Kidney (tissue), 14 donors: ENCODE measurements around the gene SDK1. TPM values are rescaled to one million over a fixed set of nuclear protein-coding genes. Genes with fewer than 3 reads are reported as not detected.
A peak's percentile ranks its signal among the peaks of the same experiment; 100 is the strongest.

Experiments
- DNase-seq, 5 donors: peaks; one replicate each; pipeline ENCODE4 v3.0.0-alpha.2; 2013 to 2020
- FAIRE-seq: peaks from 2 replicates; lab custom pipeline; 2012; peaks lifted over from hg19 to GRCh38; lab: Jason Lieb, UNC
- H3K27ac ChIP-seq, 2 donors: one replicate each; pipeline ENCODE4 v1.7.0; 2013; ENCODE audit warnings: low read depth in 2 of 2, low read length in 2 of 2, inconsistent platforms in 1 of 2
- H3K27me3 ChIP-seq: one replicate; pipeline ENCODE4 v1.7.1; 2013; ENCODE audit warnings: low read length, inconsistent platforms; ENCODE audit not compliant: control insufficient read depth, insufficient read depth
- H3K36me3 ChIP-seq, 3 donors: one replicate each; pipeline versions ENCODE4 v1.7.0 to v1.7.1; 2013; ENCODE audit warnings: low read length in 3 of 3, control low read depth in 1 of 3, inconsistent platforms in 1 of 3; ENCODE audit not compliant: insufficient read depth in 3 of 3, control insufficient read depth in 2 of 3
- H3K4me1 ChIP-seq, 3 donors: one replicate each; pipeline versions ENCODE4 v1.7.0 to v1.7.1; 2013; ENCODE audit warnings: low read length in 3 of 3, inconsistent platforms in 1 of 3, low read depth in 1 of 3; ENCODE audit not compliant: control insufficient read depth in 2 of 3, insufficient read depth in 2 of 3
- H3K4me3 ChIP-seq, 3 donors: one replicate each; pipeline versions ENCODE4 v1.7.0 to v1.8.1; 2013; ENCODE audit warnings: low read length in 3 of 3, control low read depth in 1 of 3, inconsistent platforms in 1 of 3
- H3K9ac ChIP-seq, 3 donors: one replicate each; pipeline versions ENCODE4 v1.7.0 to v1.7.1; 2013; ENCODE audit warnings: low read length in 3 of 3, control low read depth in 1 of 3, inconsistent platforms in 1 of 3
- H3K9me3 ChIP-seq, 3 donors: one replicate each; pipeline versions ENCODE4 v1.7.0 to v1.7.1; 2013; ENCODE audit warnings: low read length in 3 of 3, control low read depth in 1 of 3, inconsistent platforms in 1 of 3; ENCODE audit not compliant: control insufficient read depth in 2 of 3, insufficient read depth in 1 of 3
- intact Hi-C: fragments of 100-400 bp; cut with DNase I; formaldehyde crosslinking; loops from one replicate; pipeline ENCODE4 v1.11.1; 2022
- polyA plus RNA-seq: library from polyadenylated mRNA; stranded (reverse); fragments of 350-450 nt; fragmentation: Illumina TruSeq; extraction: RNeasy Lipid Tissue Mini Kit (QIAGEN cat#74804); gene quantifications from one replicate; pipeline ENCODE4 v1.2.3, GENCODE V29; 2014; ENCODE audit warnings: low read depth, low replicate concordance; ENCODE audit not compliant: insufficient read depth
- total RNA-seq: library from RNA; stranded (reverse); fragmentation: NEBNext Ultra II Directional; extraction: Animal tissue kit (Norgen Biotek cat#: 25700); gene quantifications from one replicate; pipeline ENCODE4 v1.2.1, GENCODE V29; 2021
- TF ChIP-seq, protein P1 (sequence below): IDR thresholded peaks from 3 replicates; pipeline ENCODE4 v1.5.1; 2012; ENCODE audit warnings: mild to moderate bottlenecking, moderate library complexity, borderline replicate concordance; ENCODE audit not compliant: insufficient read depth; ENCODE audit errors: extremely low read depth
- donor health status: control.
- donor health status: control.
- donor health status: control.
- donor health status: control.
- donor health status: control.
- donor health status: DM: yes; HTN: yes; CAD: no.
- donor health status: Normal renal cell carcinoma (clear cell type).

SDK1 gene
- total and polyA plus RNA-seq, 2 donors from 2014 or later, result 2.0 to 38.3 TPM

DNA sequence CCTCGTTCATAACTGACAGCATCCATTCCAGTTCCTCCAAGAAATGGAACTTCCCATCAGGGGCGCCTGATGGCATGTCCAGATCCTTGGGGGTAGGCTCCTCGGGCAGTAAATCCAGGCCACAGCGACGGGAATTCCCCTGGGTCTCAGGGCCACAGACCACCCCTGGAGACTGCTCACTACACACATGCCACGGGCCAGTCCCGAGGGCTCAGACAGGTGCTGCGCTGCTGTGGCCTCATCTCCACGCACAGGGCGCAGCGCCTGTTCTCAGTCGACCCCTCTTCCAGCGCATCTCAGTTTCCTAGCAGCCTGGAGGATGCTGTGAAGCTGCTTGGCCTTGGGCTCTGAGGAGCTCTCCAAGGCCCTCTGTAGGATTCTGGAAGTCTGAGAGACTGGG is 907.5 kb downstream of the SDK1 start:
- H3K9ac ChIP-seq, result no peak overlapping the region
- no peak overlapping the region for H3K27ac ChIP-seq
- H3K27me3 ChIP-seq, result no peaks in the 10 kb centered on the region
- no peak for DNase-seq
- H3K4me1 ChIP-seq, result no peaks in the 10 kb centered on the region
- FAIRE-seq, result no peak
- H3K4me3 ChIP-seq, result no peak overlapping the region
- intact Hi-C loops, result no loop called here
- H3K36me3 ChIP-seq, result no peaks in the 10 kb centered on the region
- H3K9me3 ChIP-seq, result no peaks in the 10 kb centered on the region
- TF ChIP-seq, protein P1, sequence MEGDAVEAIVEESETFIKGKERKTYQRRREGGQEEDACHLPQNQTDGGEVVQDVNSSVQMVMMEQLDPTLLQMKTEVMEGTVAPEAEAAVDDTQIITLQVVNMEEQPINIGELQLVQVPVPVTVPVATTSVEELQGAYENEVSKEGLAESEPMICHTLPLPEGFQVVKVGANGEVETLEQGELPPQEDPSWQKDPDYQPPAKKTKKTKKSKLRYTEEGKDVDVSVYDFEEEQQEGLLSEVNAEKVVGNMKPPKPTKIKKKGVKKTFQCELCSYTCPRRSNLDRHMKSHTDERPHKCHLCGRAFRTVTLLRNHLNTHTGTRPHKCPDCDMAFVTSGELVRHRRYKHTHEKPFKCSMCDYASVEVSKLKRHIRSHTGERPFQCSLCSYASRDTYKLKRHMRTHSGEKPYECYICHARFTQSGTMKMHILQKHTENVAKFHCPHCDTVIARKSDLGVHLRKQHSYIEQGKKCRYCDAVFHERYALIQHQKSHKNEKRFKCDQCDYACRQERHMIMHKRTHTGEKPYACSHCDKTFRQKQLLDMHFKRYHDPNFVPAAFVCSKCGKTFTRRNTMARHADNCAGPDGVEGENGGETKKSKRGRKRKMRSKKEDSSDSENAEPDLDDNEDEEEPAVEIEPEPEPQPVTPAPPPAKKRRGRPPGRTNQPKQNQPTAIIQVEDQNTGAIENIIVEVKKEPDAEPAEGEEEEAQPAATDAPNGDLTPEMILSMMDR, result no peak

DNA sequence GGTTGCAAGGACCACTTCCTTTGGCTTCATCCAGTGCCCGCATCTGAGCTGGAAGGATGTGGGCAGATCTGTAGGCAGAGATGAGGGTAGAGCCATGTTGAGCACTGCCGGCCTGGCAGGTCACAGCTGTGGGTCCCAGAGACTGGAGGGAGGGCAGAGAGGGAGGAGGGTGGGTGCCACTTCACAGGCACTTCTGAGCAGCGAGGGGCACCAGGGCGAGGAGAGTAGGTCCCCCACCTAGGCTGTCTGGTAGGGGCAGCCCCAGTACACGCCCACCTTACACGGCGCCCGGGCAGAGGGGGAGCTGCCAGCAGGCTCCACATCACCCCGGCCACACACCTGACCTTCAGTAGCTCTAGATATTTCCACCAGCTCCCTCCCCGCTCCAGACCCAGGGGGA is 908.1 kb downstream of the SDK1 start:
- DNase-seq, result peak in 1 of 5 donors; percentile 60
- intact Hi-C loops, result no loop called here
- H3K9ac ChIP-seq, result no peak overlapping the region
- TF ChIP-seq, protein P1, result no peak
- H3K27ac ChIP-seq, result no peak overlapping the region
- H3K4me1 ChIP-seq, result no peaks in the 10 kb centered on the region
- H3K9me3 ChIP-seq, result no peaks in the 10 kb centered on the region
- no peaks in the 10 kb centered on the region for H3K36me3 ChIP-seq
- no peaks in the 10 kb centered on the region for H3K27me3 ChIP-seq
- no peak for FAIRE-seq
- no peak overlapping the region for H3K4me3 ChIP-seq

DNA sequence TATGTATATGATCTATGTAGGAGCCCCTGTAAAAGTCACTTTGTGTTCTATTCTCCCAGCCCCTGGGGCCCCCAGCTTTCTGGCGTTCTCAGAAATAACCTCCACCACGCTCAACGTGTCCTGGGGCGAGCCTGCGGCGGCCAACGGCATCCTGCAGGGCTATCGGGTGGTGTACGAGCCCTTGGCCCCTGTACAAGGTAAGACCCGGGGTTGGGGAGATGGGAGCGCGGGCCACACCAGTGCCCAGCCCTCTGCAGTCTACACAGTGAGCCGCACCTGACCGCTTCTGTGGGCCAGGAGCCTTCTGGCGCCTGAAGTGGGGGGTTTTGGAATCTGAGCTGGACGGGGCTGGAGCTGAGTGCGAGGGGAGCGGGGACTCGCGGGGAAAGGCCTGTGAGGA is 908.9 kb downstream of the SDK1 start:
- H3K36me3 ChIP-seq, result no peaks in the 10 kb centered on the region
- no peaks in the 10 kb centered on the region for H3K27me3 ChIP-seq
- no peak overlapping the region for H3K27ac ChIP-seq
- intact Hi-C loops, result no loop called here
- DNase-seq (peak in 1 of 5 donors; percentile 41), FAIRE-seq (no peak)
- TF ChIP-seq, protein P1, result no peak
- H3K9ac ChIP-seq, result no peak overlapping the region
- no peaks in the 10 kb centered on the region for H3K9me3 ChIP-seq
- H3K4me1 ChIP-seq, result no peaks in the 10 kb centered on the region
- no peak overlapping the region for H3K4me3 ChIP-seq

DNA sequence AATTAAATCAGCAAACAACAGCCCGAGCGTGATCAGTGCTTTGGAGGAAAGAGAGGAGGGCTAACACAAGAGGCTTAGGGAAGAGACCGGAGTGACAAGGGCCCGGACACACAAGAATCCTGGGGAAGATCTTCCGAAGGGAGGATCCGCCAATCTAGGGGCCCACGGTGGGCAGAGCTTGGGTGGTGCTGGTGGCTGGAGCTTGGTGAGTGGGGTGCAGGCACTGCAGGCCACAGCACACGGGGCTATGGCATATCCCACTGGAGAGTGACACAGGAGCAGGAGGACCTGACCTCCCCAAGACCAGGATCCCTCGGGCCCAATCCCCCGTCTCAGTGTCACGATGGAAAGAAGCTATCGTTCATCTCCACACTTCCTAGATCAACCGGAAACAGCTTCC is 909.8 kb downstream of the SDK1 start:
- intact Hi-C loops, result no loop called here

More for the DNA sequence above, 909.8 kb downstream of the SDK1 start:
- H3K27me3 ChIP-seq, result no peaks in the 10 kb centered on the region
- TF ChIP-seq, protein P1, result no peak
- no peak overlapping the region for H3K27ac ChIP-seq
- FAIRE-seq (no peak), DNase-seq (peak in 1 of 5 donors; percentile 46)
- H3K9ac ChIP-seq, result no peak overlapping the region
- H3K9me3 ChIP-seq, result no peaks in the 10 kb centered on the region
- H3K4me1 ChIP-seq, result no peaks in the 10 kb centered on the region
- no peak overlapping the region for H3K4me3 ChIP-seq
- H3K36me3 ChIP-seq, result no peaks in the 10 kb centered on the region
